Hepatocyte (in vitro differentiated cells): Measurements from ENCODE around the gene CTRL. TPM values are rescaled to one million over a fixed set of nuclear protein-coding genes. Genes with fewer than 3 reads are reported as not detected.

Experiments used
- DNase-seq: peaks from one replicate; pipeline ENCODE4 v3.0.0-alpha.2; 2016; ENCODE audit warnings: low spot score
- H2AFZ ChIP-seq: fragments of 200-600 bp; sonication (generic); 2 replicates; pipeline ENCODE4 v1.6.0; 2016; ENCODE audit warnings: antibody characterized with exemption, mild to moderate bottlenecking
- H3K27ac ChIP-seq: fragments of 200-600 bp; sonication (generic); 2 replicates; pipeline ENCODE4 v1.5.1; 2016; ENCODE audit warnings: mild to moderate bottlenecking
- H3K27me3 ChIP-seq: fragments of 200-600 bp; sonication (generic); 2 replicates; pipeline ENCODE4 v1.6.1; 2016
- H3K36me3 ChIP-seq: fragments of 200-600 bp; sonication (generic); replicated peaks from 2 replicates; pipeline ENCODE4 v1.5.1; 2016; ENCODE audit warnings: low read depth; ENCODE audit not compliant: insufficient read depth
- H3K4me1 ChIP-seq: fragments of 200-600 bp; sonication (generic); 2 replicates; pipeline ENCODE4 v1.5.1; 2016; ENCODE audit warnings: mild to moderate bottlenecking, moderate library complexity; ENCODE audit not compliant: insufficient read depth
- H3K4me2 ChIP-seq: fragments of 200-600 bp; sonication (generic); 2 replicates; pipeline ENCODE4 v1.6.0; 2016
- H3K4me3 ChIP-seq: fragments of 200-600 bp; sonication (generic); 2 replicates; pipeline ENCODE4 v1.5.1; 2016; ENCODE audit warnings: mild to moderate bottlenecking
- H3K79me2 ChIP-seq: fragments of 200-600 bp; sonication (generic); 2 replicates; pipeline ENCODE4 v1.6.0; 2017; ENCODE audit warnings: mild to moderate bottlenecking
- H3K9me2 ChIP-seq: fragments of 200-600 bp; sonication (generic); replicated peaks from 2 replicates; pipeline ENCODE4 v1.6.0; 2017; ENCODE audit warnings: mild to moderate bottlenecking; ENCODE audit not compliant: insufficient read depth
- H3K9me3 ChIP-seq: fragments of 200-600 bp; sonication (generic); 2 replicates; pipeline ENCODE4 v1.5.1; 2016; ENCODE audit warnings: low read depth, mild to moderate bottlenecking
- H4K20me1 ChIP-seq: fragments of 200-600 bp; sonication (generic); 2 replicates; pipeline ENCODE4 v1.6.0; 2016; ENCODE audit warnings: mild to moderate bottlenecking; ENCODE audit not compliant: insufficient read depth, poor library complexity, severe bottlenecking
- EZH2 ChIP-seq: fragments of 200-600 bp; sonication (generic); IDR thresholded peaks from 2 replicates; pipeline ENCODE4 v1.6.1; 2016; ENCODE audit warnings: antibody characterized with exemption, mild to moderate bottlenecking, borderline replicate concordance
- EZH2phosphoT487 ChIP-seq: fragments of 200-600 bp; sonication (generic); IDR thresholded peaks from one replicate; pipeline ENCODE4 v1.6.1; 2018; ENCODE audit warnings: antibody characterized with exemption, mild to moderate bottlenecking, low read depth, moderate library complexity; ENCODE audit not compliant: unreplicated experiment, severe bottlenecking
- WGBS: methylation state at CpG from one replicate; pipeline ENCODE4 v1.1.6; 2016; ENCODE audit warnings: low lambda C conversion rate; ENCODE audit errors: missing lambda C conversion rate; 5-methylcytosine and 5-hydroxymethylcytosine counted together
- polyA plus RNA-seq: library from polyadenylated mRNA; unstranded; fragments of >200 nt; fragmentation: Nextera tagmentation; extraction: Ambion mirVana; gene quantifications from 2 replicates; pipeline ENCODE4 v1.2.1, GENCODE V29; 2016
- total RNA-seq: library from RNA; depleted of rRNA; stranded (reverse); fragments of >200 nt; gene quantifications from 2 replicates; pipeline ENCODE4 v1.2.3, GENCODE V29; 2014
- TF ChIP-seq, protein P1 (sequence below): fragments of 200-600 bp; sonication (generic); IDR thresholded peaks from 2 replicates; pipeline ENCODE4 v1.5.1; 2016; ENCODE audit warnings: antibody characterized with exemption, mild to moderate bottlenecking; ENCODE audit not compliant: poor library complexity

Gene CTRL
- total and polyA plus RNA-seq, 2 experiments from 2014 or later = 0.63 to 12.5 TPM

- Histone ChIP-seq H3K36me3 (no peaks in the 10 kb centered on the region), H3K27ac (no peak overlapping the region)
Measured at GRCh38 chr16:67924140-67924906, 7.3 kb downstream of the CTRL start.

GRCh38 chr16:67923414-67924116 is 8.1 kb downstream of the CTRL start:
- no peaks in the 10 kb centered on the region for H3K4me1 ChIP-seq
- H3K27ac ChIP-seq = no peak overlapping the region
- no peaks in the 10 kb centered on the region for H3K36me3 ChIP-seq
- H3K4me2 ChIP-seq = no peak overlapping the region
- WGBS = 93% methylated on average over 10 of the region's 10 CpGs
- H3K27me3 ChIP-seq = no peaks in the 10 kb centered on the region
- H3K9me2 ChIP-seq = no peaks in the 10 kb centered on the region
- TF ChIP-seq EZH2 = no peak
- no peak for TF ChIP-seq EZH2phosphoT487
- TF ChIP-seq, protein P1, sequence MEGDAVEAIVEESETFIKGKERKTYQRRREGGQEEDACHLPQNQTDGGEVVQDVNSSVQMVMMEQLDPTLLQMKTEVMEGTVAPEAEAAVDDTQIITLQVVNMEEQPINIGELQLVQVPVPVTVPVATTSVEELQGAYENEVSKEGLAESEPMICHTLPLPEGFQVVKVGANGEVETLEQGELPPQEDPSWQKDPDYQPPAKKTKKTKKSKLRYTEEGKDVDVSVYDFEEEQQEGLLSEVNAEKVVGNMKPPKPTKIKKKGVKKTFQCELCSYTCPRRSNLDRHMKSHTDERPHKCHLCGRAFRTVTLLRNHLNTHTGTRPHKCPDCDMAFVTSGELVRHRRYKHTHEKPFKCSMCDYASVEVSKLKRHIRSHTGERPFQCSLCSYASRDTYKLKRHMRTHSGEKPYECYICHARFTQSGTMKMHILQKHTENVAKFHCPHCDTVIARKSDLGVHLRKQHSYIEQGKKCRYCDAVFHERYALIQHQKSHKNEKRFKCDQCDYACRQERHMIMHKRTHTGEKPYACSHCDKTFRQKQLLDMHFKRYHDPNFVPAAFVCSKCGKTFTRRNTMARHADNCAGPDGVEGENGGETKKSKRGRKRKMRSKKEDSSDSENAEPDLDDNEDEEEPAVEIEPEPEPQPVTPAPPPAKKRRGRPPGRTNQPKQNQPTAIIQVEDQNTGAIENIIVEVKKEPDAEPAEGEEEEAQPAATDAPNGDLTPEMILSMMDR = no peak
- H3K9me3 ChIP-seq = no peaks in the 10 kb centered on the region
- H2AFZ ChIP-seq = no peak overlapping the region
- peaks cover 25% of the 10 kb centered on the region for H3K79me2 ChIP-seq
- DNase-seq = no peak
- peaks cover 30% of the 10 kb centered on the region for H4K20me1 ChIP-seq
- no peak overlapping the region for H3K4me3 ChIP-seq

More at GRCh38 chr16:67924140-67924906, 7.3 kb downstream of the CTRL start:
- Histone ChIP-seq H3K9me2 (no peaks in the 10 kb centered on the region), H4K20me1 (peaks cover 25% of the 10 kb centered on the region), H3K4me2 (no peak overlapping the region), H3K79me2 (peaks cover 21% of the 10 kb centered on the region), H3K9me3 (no peaks in the 10 kb centered on the region), H3K27me3 (no peaks in the 10 kb centered on the region), H2AFZ (no peak overlapping the region), H3K4me3 (no peak overlapping the region), H3K4me1 (no peaks in the 10 kb centered on the region)
- TF ChIP-seq EZH2phosphoT487 = no peak
- TF ChIP-seq, protein P1 = no peak
- no peak for DNase-seq
- WGBS = 86% methylated on average over 10 of the region's 10 CpGs

- Histone ChIP-seq H3K36me3 (no peaks in the 10 kb centered on the region), H3K4me3 (no peak overlapping the region), H3K9me2 (no peaks in the 10 kb centered on the region), H3K27me3 (no peaks in the 10 kb centered on the region), H3K27ac (no peak overlapping the region), H3K4me2 (no peak overlapping the region), H3K9me3 (no peaks in the 10 kb centered on the region), H4K20me1 (peaks cover 36% of the 10 kb centered on the region), H2AFZ (no peak overlapping the region), H3K79me2 (peaks cover 31% of the 10 kb centered on the region), H3K4me1 (peaks cover under 1% of the 10 kb centered on the region)
- TF ChIP-seq, protein P1 = no peak
- TF ChIP-seq EZH2 (no peak), EZH2phosphoT487 (no peak)
- WGBS = 85% methylated on average over 8 of the region's 8 CpGs
- no peak for DNase-seq
Measured at GRCh38 chr16:67922740-67923139, 8.9 kb downstream of the CTRL start.
